Measurements from ENCODE around the gene HMCN1.

DNA sequence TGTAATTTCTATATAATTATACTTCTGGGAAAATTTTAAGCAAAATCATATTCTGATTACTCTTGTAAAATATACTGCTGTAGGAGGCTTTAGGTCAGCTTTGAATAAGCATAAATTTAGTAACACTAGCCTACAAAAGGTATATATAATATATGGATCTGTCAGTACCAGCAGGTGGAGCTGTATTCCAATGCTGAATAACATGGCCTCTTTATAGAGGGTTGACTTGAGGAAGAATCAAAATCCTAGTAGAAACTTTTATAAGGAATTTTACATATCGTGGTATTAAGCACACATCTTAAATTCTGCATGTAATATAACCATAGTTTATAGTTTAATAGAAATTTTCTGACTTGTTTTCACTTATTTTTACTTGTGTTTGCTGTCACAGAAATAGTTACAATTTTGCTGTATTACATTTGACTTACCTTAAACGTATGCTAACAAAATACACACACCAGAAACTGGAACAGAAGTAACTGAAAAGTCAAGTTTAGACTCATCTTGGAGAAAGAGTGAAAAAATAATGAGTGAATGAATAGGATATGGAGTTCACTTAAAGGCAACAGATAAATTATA lies 79.3 kb downstream of the HMCN1 start:
- TF ChIP-seq, protein P1, sequence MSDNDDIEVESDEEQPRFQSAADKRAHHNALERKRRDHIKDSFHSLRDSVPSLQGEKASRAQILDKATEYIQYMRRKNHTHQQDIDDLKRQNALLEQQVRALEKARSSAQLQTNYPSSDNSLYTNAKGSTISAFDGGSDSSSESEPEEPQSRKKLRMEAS (IDR thresholded peaks at IDR 0.05), result no peak
- TF ChIP-seq, protein P2, sequence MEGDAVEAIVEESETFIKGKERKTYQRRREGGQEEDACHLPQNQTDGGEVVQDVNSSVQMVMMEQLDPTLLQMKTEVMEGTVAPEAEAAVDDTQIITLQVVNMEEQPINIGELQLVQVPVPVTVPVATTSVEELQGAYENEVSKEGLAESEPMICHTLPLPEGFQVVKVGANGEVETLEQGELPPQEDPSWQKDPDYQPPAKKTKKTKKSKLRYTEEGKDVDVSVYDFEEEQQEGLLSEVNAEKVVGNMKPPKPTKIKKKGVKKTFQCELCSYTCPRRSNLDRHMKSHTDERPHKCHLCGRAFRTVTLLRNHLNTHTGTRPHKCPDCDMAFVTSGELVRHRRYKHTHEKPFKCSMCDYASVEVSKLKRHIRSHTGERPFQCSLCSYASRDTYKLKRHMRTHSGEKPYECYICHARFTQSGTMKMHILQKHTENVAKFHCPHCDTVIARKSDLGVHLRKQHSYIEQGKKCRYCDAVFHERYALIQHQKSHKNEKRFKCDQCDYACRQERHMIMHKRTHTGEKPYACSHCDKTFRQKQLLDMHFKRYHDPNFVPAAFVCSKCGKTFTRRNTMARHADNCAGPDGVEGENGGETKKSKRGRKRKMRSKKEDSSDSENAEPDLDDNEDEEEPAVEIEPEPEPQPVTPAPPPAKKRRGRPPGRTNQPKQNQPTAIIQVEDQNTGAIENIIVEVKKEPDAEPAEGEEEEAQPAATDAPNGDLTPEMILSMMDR (IDR thresholded peaks at IDR 0.05; ENCODE audit: low read depth, low read length, missing input control), result peak; percentile 49
- TF ChIP-seq, protein P3, sequence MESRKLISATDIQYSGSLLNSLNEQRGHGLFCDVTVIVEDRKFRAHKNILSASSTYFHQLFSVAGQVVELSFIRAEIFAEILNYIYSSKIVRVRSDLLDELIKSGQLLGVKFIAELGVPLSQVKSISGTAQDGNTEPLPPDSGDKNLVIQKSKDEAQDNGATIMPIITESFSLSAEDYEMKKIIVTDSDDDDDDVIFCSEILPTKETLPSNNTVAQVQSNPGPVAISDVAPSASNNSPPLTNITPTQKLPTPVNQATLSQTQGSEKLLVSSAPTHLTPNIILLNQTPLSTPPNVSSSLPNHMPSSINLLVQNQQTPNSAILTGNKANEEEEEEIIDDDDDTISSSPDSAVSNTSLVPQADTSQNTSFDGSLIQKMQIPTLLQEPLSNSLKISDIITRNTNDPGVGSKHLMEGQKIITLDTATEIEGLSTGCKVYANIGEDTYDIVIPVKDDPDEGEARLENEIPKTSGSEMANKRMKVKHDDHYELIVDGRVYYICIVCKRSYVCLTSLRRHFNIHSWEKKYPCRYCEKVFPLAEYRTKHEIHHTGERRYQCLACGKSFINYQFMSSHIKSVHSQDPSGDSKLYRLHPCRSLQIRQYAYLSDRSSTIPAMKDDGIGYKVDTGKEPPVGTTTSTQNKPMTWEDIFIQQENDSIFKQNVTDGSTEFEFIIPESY (IDR thresholded peaks at IDR 0.05), result no peak
- TF ChIP-seq, protein P4, sequence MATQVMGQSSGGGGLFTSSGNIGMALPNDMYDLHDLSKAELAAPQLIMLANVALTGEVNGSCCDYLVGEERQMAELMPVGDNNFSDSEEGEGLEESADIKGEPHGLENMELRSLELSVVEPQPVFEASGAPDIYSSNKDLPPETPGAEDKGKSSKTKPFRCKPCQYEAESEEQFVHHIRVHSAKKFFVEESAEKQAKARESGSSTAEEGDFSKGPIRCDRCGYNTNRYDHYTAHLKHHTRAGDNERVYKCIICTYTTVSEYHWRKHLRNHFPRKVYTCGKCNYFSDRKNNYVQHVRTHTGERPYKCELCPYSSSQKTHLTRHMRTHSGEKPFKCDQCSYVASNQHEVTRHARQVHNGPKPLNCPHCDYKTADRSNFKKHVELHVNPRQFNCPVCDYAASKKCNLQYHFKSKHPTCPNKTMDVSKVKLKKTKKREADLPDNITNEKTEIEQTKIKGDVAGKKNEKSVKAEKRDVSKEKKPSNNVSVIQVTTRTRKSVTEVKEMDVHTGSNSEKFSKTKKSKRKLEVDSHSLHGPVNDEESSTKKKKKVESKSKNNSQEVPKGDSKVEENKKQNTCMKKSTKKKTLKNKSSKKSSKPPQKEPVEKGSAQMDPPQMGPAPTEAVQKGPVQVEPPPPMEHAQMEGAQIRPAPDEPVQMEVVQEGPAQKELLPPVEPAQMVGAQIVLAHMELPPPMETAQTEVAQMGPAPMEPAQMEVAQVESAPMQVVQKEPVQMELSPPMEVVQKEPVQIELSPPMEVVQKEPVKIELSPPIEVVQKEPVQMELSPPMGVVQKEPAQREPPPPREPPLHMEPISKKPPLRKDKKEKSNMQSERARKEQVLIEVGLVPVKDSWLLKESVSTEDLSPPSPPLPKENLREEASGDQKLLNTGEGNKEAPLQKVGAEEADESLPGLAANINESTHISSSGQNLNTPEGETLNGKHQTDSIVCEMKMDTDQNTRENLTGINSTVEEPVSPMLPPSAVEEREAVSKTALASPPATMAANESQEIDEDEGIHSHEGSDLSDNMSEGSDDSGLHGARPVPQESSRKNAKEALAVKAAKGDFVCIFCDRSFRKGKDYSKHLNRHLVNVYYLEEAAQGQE (IDR thresholded peaks at IDR 0.05), result no peak
- TF ChIP-seq FOXA2 (IDR thresholded peaks at IDR 0.05), result no peak
- TF ChIP-seq, protein P5, sequence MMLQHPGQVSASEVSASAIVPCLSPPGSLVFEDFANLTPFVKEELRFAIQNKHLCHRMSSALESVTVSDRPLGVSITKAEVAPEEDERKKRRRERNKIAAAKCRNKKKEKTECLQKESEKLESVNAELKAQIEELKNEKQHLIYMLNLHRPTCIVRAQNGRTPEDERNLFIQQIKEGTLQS (IDR thresholded peaks at IDR 0.05), result no peak
- peak; percentile 78 to 87 for TF ChIP-seq RAD21 (IDR thresholded peaks at IDR 0.05)
- no peak for TF ChIP-seq RXRA (IDR thresholded peaks at IDR 0.05)
- TF ChIP-seq TAF1 (conservative IDR thresholded peaks at IDR 0.05), result no peak
- no peak for TF ChIP-seq YY1 (IDR thresholded peaks at IDR 0.05)
- no peak for TF ChIP-seq SP1 (IDR thresholded peaks at IDR 0.05)
- no peak for TF ChIP-seq JUND (IDR thresholded peaks at IDR 0.05)

All from liver (tissue), 3 donors.